Putamen (tissue), 1 donor: ENCODE results near the gene PTPRJ.
"Not testable (repeated sequence)": the region's sequence is repeated elsewhere in the genome, so short reads cannot be mapped to it uniquely, and the experiment has no call there.

Experiments
- DNase-seq: peaks from one replicate; pipeline ENCODE4 v3.0.0-alpha.2; 2016; ENCODE audit warnings: low spot score

The PTPRJ gene

DNA sequence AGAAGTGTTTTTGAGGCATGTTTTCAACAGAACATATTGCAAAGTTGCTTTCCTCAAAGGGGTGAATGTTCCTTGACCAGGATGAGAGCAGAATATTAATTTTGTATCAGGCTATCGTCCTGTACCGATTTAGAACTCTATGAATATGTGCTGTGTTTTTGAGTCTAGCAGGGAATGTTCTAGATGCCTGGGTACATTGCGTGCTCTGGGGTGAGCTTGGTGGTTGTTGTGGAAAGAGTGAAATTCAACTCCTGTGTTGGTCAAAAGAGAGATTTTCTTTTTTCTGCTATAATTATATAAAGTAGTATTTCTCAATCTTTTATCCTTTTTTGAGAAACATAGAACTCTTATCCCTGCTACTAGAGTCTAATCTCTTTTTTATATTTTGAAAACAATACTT lies 185.1 kb downstream of the PTPRJ start:
- DNase-seq: no peak

DNA sequence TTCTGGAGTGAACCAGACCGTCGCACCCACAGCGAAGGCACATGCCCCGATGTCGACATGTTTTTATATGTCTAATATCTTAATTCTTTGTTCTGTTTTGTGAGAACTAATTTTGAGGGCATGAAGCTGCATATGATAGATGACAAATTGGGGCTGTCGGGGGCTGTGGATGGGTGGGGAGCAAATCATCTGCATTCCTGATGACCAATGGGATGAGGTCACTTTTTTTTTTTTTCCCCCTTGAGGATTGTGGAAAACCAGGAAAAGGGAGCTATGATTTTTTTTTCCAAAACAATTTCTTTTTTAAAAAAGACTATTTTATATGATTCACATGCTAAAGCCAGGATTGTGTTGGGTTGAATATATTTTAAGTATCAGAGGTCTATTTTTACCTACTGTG lies 187.0 kb downstream of the PTPRJ start:
- DNase-seq: no peak

DNA sequence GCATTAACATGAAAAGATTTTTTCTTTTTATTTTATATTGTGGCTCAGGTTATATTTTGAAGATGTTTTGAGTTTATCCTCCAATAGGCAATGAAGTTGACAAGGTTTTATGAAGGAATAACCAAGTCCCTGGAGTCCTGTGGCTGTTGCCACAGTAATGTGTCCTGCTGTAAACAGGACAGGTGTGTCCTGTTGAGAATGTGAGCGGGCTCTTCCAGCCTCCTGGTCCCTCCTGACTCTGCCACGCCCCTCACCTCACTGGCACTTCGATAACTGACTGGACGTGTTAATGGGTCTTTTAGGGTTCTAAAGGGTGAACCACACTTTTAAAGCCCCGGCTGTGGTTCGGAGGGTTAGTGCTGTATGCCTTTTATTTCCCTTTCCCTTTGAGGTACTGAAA lies 188.5 kb downstream of the PTPRJ start:
- no peak for DNase-seq

DNA sequence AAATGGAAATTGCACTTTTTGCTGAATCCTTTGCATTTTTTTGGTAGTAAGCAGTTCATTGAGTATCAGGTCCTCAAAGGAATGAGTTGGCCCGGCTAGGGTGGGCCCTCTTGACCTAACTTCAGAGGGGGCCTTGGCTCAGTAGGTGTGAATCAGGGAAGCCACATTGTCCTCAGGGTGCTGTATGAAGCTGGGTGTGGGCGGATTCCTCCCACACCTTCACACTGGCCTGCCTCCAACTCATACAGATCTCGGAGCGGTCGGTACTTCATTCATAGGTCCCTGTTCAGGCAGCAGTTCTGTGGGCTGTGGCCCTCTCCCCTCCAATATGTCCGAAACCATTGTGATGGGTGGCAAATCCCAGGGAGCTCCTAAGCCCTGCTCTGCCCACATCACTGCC lies 188.9 kb downstream of the PTPRJ start:
- no peak for DNase-seq

DNA sequence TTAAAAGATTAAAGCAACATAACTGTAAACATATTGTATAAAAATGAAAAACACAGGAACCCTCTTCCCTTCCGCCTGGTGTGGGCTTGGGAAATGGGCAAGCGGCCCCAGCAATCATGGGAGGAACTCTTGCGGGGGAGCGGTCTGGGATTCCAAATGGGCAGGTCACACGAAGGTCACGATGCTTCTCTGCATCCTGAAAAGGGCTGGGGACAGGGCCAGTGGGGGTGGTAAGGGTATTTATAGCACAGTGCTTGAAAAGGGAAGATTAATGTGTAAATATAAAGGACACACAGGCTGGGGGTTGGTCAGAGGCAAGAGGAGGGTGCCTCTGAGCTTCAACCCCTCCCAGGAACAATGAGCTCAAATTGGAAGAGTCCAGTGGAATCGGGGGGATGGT lies 189.4 kb downstream of the PTPRJ start:
- no peak for DNase-seq

DNA sequence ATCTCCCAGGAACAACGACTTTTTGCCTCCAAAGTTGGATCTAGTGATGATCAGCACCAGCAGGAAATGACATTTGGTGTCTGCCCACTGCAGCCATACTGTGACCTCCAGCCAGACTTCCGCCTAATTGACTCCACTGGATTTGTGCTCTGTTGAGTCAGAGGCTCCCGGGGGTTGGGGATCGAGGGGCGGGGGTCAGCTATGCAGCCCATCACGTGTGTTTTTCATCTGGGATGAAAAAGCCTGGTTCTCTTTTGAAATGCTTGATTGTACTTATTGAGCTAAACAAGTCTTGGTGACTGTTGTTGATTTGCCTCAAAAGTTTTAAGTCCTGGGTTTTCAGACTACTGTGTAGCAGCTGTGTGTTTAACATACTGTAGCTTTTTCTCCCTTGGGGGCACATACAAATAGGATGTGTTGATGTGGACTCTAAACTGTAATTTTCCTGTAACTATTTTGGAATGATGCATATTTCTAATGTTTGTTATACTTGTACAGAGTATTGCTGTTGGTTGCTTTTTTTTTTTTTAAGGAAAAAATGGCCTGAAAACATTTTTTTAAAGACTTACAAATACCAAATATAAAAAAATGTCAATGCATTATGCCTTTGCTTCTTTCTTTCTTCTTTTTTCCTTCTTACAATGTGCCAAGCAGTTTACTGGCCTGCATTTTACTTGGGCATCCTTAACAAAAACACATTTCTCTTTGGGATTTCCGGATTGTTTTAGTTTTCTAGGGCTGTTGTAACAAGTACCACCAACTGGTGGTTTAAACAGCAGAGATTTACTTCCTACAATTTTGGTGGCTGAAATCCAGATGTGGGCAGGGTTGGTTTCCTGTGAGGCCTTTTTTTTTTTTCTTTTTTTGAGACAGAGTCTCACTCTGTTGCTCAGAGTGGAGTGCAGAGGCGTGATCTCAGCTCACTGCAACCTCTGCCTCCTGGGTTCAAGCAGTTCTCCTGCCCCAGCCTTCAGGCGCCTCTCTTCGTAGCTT lies 190.2 kb downstream of the PTPRJ start:
- no peak for DNase-seq

DNA sequence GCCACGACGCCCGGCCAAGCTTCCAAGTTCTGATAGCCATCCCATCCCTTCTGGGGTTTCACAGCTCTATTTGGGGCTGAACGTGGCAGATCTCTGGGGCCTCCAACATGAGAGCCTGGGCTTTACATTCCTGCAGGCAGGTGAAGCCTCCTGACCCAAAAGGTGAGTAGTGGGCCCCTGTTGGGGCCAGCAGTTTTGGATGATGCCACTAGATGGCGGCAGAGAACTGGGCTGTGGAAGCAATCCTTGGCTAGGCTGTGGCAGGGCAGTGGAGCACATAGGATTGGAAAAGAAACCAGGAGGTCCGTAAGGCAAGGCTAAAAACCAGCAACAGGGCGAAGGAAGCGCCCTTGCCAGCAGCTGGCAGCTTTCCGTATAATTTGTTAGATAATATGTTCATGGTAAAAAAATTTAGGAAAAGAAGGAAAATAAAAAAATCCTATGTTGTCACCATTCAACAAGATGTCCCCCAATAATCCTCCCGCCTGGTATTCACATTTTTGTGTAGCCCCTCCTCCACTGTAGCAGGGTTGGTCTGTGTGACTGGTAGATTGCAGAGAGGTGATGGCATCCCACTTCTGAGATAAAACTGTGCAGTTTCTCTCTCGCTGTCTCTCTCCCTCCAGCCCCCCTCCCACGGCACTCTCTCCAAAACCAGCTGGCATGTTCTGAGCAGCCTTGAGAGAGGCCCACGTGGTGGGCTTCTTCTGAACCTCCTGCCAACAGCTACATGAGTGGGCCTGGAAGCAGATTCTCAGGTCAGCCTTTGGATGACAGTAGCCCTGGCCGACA lies 192.7 kb downstream of the PTPRJ start:
- DNase-seq: peak; percentile 52

DNA sequence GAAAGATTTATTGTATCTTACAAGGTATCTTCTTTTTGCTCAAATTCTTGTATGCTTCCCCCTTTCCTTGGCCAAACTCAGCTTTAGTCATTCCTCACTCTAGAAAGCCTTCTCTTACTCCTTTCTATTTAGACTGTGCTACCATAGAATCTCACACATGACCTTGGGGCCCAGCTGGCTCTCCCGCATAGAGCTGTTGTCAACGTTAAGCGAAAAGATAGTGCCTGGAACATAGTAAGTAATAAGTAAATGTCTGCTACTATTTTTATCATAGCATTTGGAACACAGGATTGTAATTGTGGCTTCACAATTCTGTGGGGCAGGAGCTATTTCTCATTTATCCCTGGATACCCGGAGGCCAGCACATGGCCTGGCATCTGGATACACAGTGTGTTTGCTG lies 197.3 kb downstream of the PTPRJ start:
- DNase-seq: no peak

DNA sequence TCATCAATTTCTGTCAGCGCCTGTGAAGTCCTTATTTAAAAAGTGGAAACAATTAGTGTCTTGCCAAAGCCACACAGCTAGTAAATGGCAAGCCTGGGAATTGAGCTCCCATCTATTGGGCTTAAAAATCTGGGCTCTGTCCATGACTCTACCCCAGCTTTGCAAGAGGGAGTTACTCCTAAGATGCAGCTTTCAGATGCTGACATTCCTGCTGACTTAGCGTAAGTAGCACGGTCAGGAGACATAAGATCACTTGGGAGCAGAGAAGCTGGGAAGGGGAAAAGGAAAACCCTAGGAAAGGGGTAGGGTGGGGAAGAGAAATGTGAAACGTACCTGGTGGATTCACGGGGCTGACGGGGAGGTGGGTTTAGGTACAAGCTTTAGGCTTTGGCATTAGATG lies 200.3 kb downstream of the PTPRJ start:
- DNase-seq: no peak

DNA sequence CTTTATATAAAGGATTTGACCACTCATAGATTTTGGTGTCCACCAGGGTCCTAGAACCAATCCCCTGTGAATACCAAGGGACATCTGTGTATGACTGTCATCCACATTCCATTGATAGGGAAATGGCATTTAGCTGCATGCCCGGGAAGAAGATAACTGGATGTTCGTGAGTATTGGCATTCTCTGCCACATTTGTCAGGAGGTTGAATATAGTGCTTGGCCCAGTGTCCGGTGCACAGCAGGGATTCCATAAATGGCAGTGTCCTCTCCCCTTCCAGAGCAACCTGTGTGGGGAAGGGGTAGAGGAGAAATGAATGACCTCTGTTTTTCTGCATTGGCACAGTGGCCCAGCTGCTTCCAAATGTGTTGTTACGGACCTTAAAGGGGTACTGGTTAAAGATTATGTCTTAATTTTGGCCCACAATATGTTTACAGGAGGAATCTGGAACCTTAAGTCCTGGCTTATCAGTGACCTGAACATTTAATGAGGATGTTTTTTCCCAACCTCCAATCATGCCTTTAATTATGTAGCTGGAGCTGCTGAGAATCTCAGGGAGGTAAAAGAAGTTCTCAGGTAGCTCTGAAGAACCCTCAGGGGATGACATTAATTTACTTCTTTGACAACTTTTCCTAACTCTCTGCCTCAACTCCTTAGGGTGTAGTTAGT lies 202.6 kb downstream of the PTPRJ start:
- DNase-seq: no peak

DNA sequence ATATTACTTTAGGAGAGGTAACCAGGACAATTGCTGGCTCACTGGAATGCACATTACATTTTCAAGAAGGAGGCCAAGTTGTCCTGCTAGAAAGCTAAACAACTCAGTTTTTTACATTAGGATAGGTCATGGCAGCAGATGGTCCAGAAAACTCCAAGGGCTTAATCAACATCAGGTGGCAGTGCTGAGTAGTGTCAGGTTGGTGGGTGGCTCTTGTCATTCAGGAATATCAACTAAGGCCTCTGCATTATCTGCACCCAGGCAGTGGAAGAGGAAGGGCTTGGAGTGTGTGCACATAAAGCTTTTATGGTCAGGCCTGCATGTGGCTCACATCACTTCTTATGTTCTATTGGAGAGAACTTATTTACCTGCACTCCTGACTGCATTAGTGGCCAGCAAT lies 204.1 kb downstream of the PTPRJ start:
- no peak for DNase-seq

DNA sequence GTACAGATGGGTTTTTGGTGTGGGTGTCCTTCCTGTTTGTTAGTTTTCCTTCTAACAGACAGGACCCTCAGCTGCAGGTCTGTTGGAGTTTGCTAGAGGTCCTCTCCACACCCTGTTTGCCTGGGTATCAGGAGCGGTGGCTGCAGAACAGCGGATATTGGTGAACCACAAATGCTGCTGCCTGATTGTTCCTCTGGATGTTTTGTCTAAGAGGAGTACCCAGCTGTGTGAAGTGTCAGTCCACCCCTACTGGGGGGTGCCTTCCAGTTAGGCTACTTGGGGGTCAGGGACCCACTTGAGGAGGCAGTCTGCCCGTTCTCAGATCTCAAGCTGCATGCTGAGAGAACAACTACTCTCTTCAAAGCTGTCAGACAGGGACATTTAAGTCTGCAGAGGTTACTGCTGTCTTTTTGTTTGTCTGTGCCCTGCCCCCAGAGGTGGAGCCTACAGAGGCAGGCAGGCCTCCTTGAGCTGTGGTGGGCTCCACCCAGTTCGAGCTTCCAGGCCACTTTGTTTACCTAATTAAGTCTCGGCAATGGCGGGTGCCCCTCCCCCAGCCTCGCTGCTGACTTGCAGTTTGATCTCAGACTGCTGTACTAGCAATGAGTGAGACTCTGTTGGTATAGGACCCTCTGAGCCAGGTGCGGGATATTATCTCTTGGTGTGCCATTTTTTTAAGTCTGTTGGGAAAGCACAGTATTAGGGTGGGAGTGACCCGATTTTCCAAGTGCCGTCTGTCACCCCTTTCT lies 210.7 kb downstream of the PTPRJ start:
- DNase-seq: not testable (repeated sequence)

DNA sequence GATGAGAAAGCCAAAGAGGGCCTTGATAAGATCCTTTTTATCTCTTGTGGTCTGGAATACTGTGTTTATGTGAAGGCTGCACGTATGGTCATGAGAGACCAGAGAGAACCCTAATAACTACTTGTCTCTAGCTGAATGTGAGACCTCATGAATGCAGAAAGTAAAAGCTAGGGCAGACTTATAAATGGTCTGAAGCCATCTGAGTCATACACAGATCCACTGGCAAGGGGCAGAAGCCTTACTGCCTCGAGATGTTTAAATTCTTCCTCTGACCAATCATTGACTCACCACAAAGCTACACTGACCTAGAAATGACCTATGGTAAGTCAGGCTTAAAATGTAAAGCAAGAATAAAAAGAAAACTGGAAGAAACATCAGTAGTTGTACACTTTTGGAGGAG lies 213.5 kb downstream of the PTPRJ start:
- DNase-seq: no peak

DNA sequence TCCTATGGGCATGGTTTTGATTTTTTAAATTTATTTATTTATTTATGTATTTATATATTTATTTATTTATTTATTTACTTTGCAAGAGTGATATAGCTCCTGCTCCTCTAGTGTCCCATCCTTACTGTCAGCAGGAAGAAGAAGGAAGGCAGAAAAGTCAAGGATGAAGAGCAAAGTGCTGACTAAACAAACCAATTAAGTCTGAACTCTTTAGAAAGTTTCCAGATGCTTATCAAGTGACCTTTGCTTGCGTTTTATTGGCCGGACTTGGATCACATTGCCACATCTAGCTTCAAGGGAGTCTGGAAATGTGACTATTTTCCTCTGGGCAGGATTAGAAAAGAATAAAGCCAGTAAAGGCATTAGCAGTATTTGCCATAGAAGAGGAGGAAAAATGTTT lies 227.5 kb downstream of the PTPRJ start:
- DNase-seq: no peak

DNA sequence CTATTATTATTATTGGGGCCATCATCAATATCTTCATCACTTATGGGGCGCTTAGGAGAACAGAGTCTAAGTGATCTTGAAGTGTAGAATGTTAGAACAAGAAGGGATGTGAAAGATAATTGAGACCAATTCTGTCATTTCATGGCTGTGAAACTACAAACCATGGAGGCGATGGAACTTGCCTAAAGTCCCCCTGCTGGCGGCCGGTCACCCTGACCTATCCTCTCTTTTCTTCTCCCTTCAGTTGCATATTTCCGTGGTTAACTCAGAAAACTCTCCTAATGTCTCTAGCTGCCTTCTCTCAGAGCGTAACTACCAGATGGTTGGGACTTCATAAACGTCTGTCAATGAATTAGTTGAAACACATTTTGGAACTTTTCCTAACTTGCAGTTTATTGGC lies 229.7 kb downstream of the PTPRJ start:
- DNase-seq: no peak

DNA sequence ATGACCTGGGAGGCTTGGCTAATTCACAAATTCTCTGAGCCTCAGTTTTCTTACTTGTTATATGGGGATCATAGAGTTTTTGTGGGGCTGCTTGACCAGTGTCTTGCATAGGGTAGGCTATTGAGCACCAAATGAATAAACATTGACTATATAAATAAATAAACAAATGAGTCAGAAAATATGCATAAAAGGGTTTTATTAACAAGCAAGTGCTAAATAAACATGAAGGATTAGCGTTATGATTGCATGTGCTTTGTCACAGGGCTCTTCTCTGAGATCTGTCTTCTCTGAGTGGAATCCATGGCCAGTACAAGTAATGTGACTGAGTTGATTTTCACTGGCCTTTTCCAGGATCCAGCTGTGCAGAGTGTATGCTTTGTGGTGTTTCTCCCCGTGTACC lies 236.2 kb downstream of the PTPRJ start, which contains the start of gene OR4B1:
TSS of gene OR4B1 (plus strand) at position 301 of the 400 bp plus-strand sequence. CDS start at position 301, 0 bp downstream.
- DNase-seq: no peak
